Omental fat pad (tissue), 4 donors: ENCODE measurements around the gene EIF2AK3. TPM values are rescaled to one million over a fixed set of nuclear protein-coding genes. Genes with fewer than 3 reads are reported as not detected.

ENCODE experiments used
- ATAC-seq: fragments of 150-250 bp; one replicate; pipeline ENCODE4 v1.9.1; 2016; ENCODE audit warnings: mild to moderate bottlenecking, moderate library complexity; ENCODE audit not compliant: low FRiP score
- DNase-seq: peaks from one replicate; pipeline ENCODE4 v3.0.0-alpha.2; 2019; ENCODE audit warnings: low spot score
- total RNA-seq, 4 donors: library from RNA; depleted of rRNA; stranded (reverse); fragments of >200 nt; gene quantifications; one replicate each; pipeline ENCODE4 v1.1.0, GENCODE V29; 2016
- TF ChIP-seq, protein P1 (sequence below), 3 donors: fragments of 450-650 bp; IDR thresholded peaks; one replicate each; pipeline ENCODE4 v1.5.1; 2016 to 2017; ENCODE audit warnings: antibody characterized with exemption in 3 of 3, mild to moderate bottlenecking in 3 of 3, moderate library complexity in 2 of 3

Gene EIF2AK3
- total RNA-seq, 4 donors from 2014 or later, result 15.9 to 41.6 (median 21.5) TPM

- DNase-seq (no peak), ATAC-seq (no peak)
- TF ChIP-seq, protein P1, sequence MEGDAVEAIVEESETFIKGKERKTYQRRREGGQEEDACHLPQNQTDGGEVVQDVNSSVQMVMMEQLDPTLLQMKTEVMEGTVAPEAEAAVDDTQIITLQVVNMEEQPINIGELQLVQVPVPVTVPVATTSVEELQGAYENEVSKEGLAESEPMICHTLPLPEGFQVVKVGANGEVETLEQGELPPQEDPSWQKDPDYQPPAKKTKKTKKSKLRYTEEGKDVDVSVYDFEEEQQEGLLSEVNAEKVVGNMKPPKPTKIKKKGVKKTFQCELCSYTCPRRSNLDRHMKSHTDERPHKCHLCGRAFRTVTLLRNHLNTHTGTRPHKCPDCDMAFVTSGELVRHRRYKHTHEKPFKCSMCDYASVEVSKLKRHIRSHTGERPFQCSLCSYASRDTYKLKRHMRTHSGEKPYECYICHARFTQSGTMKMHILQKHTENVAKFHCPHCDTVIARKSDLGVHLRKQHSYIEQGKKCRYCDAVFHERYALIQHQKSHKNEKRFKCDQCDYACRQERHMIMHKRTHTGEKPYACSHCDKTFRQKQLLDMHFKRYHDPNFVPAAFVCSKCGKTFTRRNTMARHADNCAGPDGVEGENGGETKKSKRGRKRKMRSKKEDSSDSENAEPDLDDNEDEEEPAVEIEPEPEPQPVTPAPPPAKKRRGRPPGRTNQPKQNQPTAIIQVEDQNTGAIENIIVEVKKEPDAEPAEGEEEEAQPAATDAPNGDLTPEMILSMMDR (IDR thresholded peaks at IDR 0.05), result no peak
These were observed 89.6 kb downstream of the EIF2AK3 start for GRCh38 chr2:88537640-88538039.

DNA sequence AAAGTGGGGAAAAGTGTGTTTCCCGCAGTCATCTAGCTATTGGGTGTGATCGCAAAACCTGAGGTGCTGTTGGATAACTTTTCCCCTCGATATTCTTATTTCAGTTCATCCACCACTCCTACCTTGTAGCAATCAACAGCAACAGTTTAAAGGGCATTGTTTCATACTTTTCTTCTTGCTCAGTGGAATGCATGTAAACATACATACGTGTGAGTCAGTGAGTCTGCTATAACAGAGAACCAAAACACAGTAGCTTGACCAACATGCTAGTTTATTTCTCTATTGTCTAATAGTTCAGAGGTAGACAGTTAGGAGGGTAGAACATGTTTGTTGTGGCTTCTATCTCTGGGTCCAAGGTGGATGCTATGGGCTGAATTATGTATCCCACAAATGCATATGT, 97.2 kb downstream of the EIF2AK3 start:
- TF ChIP-seq, protein P1 (IDR thresholded peaks at IDR 0.05), result no peak
- DNase-seq, result no peak
- no peak for ATAC-seq

- ATAC-seq (no peak), DNase-seq (no peak)
- TF ChIP-seq, protein P1 (IDR thresholded peaks at IDR 0.05), result no peak
These were observed 105.7 kb downstream of the EIF2AK3 start for GRCh38 chr2:88521445-88522073.

GRCh38 chr2:88517759-88518201, 109.5 kb downstream of the EIF2AK3 start:
- TF ChIP-seq, protein P1 (IDR thresholded peaks at IDR 0.05), result no peak
- ATAC-seq (no peak), DNase-seq (no peak)

Other genes with a start within 250 kb of the EIF2AK3 start
- not detected for gene FOXI3, start 174.8 kb downstream of the EIF2AK3 start, total RNA-seq
- gene RPIA, start 64.2 kb upstream of the EIF2AK3 start, total RNA-seq, result 10 to 100 TPM in 2 of 4 donors, 1 to 10 TPM in 2; 7.9 to 20.5 (median 10.9) TPM